GM18868 (cell line): ENCODE data around the gene CD244.

Experiments
- ATAC-seq: cut with Tn5 transposase; IDR thresholded peaks from one replicate; pipeline ENCODE4 v1.9.1; 2021; ENCODE audit warnings: mild to moderate bottlenecking, moderate library complexity; ENCODE audit not compliant: unreplicated experiment

Gene CD244

DNA sequence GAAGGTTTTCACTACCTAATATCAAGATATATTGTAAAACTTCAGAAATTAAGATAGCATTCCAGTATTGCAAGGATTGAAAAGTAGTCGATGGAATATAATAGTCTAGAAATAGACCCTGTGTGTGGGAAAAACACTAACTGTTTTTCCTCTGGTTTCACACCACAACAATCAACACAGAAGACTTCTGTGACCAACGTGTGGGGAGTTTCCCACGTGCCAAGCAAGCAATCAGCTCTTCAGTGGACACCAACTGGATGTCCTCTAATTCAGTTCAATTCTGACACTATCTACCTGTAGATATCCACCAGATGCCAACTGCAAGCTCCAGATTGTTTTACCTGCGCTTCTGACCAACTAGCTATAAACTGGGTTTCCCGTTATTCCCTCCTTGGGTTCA is 12.1 kb downstream of the CD244 start:
- ATAC-seq = no peak

DNA sequence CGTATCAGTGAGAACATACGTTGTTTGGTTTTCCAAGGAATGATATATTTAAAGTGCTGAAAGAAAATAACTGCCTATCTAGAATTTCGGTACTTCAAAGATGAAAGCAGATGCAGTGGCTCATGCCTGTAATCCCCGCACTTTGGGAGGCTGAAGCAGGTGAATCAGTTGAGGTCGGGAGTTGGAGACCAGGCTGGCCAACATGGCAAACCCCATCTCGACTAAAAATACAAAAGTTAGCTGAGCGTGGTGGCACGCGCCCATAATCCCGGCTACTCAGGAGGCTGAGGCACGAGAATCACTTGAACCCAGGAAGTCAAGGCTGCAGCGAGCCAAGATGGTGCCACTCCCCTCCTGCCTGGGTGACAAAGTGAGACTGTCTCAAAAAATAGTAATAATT is 16.4 kb downstream of the CD244 start:
- ATAC-seq = no peak

GRCh38 chr1:160844447-160845232 is 18.0 kb downstream of the CD244 start:
- ATAC-seq = no peak

- ATAC-seq = no peak
Observed at GRCh38 chr1:160841079-160841478, 21.6 kb downstream of the CD244 start.

DNA sequence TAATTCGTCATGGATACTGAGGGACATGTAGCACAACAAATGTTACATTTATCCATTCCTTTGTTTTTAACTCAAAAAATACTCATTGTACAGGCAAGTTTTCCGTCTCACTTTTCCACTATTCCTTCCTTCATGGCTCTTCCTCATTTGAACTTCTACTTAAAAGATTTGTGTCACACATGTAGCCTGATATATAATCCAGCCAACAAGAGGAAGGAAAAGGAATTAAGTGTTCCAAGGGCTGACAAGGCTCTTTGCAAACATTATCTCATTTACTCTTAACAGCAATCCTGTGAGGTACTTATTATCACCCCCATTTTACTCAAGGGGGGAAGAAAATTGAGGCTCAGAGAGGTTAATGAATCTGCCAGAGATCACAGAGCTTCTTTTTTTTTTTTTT is 22.9 kb downstream of the CD244 start:
- ATAC-seq = no peak

GRCh38 chr1:160838888-160839287 is 23.8 kb downstream of the CD244 start:
- no peak for ATAC-seq

- ATAC-seq = peak; percentile 81
Observed at GRCh38 chr1:160837558-160838205, 25.0 kb downstream of the CD244 start.

DNA sequence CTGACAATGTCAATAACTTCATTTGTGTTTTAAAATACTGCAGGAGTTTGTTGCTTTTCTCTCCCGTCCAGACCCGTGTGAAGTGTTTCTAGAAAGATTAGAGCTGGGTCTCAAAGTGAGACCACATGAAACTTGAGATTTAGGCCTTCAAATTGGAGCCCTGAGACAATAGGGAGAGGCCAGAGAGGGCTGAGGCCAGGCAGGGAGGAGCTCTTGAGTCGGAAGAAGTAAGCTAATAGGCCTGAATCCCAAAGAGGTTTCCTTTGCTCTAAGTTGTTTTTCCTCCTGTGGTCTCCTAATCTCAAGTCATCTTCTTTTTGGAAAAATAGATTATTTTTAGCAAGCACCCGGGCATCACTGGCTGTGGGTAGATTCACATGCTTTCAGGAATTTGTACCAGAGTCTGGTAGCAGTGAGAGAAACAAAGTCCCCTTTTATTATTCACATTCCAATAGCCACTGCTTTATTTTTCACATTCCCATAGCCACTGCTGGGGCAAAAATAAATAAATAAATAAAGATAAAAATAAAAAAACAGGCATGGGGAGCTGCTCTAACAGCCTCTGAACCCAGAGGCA is 25.6 kb downstream of the CD244 start:
- ATAC-seq = no peak

DNA sequence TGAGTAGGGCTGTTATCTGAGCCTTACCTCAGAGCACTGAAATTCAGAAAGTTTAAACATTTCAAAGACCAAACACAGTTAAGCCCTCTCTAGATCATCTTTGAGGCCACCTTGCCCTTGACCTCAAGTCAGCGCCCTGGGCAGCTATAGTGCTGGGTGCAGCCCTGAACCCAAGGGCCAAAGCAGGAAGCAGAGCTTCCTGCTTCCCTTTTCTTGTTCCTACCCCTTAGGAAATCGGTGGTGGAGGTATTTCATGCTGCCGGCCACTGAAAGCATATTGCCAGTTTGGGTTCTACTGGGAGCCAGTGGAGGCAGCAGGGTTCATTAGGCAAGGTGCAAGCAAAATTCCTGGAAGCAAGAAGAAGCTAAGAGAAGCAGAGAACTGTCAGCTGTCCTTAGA is 26.1 kb downstream of the CD244 start:
- ATAC-seq = no peak

GRCh38 chr1:160835751-160836150 is 26.9 kb downstream of the CD244 start:
- no peak for ATAC-seq

DNA sequence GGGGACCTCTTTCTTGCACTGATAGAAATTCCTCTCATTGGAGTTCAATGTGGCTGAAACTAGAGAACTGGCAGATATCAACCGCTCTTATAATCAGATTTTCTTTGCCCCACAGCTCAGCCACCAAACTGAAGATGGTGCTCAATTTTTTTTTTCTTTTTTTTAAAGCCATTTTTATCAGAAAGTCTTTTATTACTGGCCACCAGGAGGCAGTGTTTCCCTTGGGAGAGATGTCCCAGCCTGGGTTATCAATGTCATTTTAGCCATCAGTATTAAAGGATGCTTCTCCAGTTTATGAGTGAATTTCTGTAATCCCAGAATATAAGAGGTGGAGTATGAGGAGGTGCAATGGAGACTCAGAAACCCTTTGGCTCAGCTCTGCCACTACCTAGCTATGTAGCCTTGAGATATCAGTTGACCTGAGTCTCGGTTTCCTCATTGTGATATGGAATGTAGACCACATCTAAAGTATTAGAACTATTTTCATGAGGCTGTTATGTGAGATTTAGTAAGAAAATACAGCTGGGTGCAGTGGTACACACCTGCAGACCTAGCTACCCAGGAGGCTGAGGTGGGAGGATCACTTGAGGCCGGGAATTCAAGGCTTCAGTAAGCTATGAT is 27.6 kb downstream of the CD244 start:
- ATAC-seq = no peak

DNA sequence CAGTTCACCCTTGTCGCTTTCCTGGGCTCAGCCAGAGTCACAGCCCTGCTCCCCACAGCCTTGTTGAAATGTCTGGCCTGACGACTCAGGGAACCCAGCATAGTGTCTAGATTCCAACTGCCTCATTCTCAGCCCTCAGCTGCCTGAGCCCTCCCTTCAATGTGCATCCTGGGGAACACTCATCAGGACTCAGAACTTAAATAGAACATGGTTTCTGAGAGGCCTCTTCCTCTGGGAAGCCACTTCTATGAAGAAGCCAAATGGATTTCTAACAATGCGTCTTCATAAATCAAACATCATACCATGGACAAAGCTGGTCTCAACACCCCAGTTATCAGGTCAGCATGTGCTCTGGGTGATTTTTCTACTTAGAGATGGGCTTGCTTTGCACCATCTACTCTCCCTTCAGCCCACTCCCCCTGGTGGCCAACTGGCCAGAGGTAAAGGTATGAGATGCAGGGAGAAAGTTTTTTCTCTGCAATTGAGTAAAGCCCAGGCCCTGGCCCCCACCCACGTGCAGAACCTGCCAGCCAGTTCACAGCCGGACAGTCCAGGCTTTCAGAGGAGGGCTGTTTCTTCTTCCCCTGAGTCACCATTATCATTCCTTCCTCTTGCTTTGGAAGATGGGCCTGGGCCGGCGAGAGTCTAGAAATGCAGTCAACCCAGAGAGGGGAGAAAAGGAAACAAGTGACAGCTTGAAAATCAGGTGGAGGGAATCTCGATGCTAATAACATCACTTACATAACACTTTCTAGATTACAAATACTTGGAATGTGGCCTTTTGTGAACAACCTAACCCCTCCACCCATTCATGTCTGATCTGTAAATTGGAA is 32.1 kb downstream of the CD244 start:
- ATAC-seq = peak; percentile 78

GRCh38 chr1:160829766-160830165 is 32.9 kb downstream of the CD244 start:
- no peak for ATAC-seq

DNA sequence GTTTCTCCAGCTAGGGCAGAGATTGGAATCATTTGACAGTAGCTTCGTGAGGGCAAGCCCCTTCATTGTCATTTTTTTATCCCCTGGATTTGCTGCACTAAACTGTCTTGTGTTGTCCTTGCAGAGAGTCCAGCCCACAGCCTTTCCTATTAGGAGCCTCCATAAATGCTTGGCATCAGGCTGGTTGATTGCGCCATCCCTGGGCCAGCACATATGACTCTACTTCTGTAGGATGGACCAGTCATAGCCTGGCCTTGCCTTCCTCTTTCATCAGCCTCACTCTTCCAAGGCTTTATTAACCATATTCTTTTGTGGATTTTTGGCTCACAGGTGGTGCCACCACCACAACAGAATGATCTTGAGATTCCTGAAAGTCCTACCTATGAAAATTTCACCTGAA is 35.3 kb downstream of the CD244 start:
- ATAC-seq = no peak

- ATAC-seq = no peak
Observed at GRCh38 chr1:160826546-160826945, 36.1 kb downstream of the CD244 start.

DNA sequence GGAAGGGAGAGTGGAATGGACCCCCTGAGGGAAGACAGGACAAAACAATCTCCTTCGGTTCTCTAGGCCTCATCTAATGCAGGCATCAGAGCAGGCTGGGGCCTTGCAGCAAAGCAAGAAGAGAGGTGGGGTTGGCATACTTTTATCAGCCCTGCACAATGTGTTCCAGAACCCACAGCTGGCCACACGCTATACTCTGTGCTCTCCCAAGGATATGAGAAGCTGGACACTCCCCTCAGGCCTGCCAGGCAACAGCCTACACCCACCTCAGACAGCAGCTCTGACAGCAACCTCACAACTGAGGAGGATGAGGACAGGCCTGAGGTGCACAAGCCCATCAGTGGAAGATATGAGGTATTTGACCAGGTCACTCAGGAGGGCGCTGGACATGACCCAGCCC is 39.4 kb downstream of the CD244 start:
- no peak for ATAC-seq

DNA sequence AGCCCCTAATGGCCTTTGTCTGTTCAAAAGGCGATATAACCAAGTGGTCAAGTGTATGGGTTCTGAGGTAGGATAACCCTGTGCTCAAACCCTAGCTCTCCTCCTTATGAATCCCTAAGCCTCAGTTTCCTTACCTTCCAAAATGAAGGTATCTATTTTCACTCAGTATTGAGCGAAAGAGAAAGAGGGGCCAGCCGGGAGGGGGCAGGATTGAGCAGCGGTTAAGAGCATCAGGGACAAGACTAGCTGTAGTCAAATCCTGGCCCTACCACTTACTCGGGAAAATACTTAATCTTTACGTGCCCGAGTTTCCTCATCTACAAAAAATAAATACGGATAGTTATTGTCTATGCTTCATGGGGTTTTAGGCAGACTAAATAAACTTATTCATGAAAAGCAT is 41.1 kb downstream of the CD244 start:
- no peak for ATAC-seq

DNA sequence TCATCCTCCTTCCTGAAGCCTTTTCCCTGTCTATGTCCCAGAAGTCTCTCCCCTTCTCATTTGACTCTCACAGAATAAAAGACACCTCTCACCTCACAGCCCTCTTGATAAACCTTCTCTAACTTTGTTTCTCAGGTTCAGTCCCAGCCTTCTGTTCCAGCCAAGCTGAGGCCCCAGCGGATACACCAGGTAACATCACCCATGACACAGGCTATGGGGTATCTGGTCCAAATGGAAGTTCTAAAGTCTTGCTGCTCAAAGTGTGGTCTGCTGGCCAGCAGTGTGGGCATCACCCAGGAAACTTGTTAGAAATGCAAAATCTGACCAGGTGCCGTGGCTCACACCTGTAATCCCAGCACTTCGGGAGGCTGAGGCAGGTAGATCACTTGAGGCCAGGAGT is 43.5 kb downstream of the CD244 start:
- no peak for ATAC-seq

GRCh38 chr1:160818207-160818937 is 44.3 kb downstream of the CD244 start:
- no peak for ATAC-seq

DNA sequence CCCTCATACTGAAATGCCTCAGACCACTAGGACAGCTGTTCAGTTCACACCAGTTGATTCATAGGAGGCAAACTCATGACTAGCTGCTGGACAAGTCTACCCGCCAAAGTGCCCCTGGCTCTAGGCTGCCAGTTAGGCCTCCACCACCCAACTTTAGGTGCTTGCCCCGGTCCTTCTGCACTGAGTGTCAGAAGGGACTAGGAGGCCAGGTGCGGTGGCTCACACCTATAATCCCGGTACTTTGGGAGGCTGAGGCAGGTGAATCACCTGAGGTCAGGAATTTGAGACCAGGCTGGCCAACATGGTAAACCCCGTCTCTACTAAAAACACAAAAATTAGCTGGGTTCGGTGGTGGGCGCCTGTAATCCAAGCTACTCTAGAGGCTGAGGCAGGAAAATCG is 47.8 kb downstream of the CD244 start:
- ATAC-seq = no peak
